Panc1 (cell line): ENCODE data around the gene HLA-E.

Experiments used
- POLR2AphosphoS5 ChIP-seq: IDR thresholded peaks from 2 replicates; pipeline ENCODE4 v1.6.1; 2012; ENCODE audit warnings: mild to moderate bottlenecking, low read depth, low read length, moderate library complexity
- TF ChIP-seq, protein P1 (sequence below): fragments of 450-650 bp; IDR thresholded peaks from 2 replicates; pipeline ENCODE4 v1.5.1; 2017; ENCODE audit warnings: mild to moderate bottlenecking
- TF ChIP-seq, protein P2 (sequence below), 2 experiments: IDR thresholded peaks; 2 replicates each; pipeline ENCODE4 v1.6.1; 2011 to 2012; ENCODE audit warnings: low read depth in 2 of 2, control low read depth in 1 of 2, low read length in 1 of 2, mild to moderate bottlenecking in 1 of 2, moderate library complexity in 1 of 2; ENCODE audit not compliant: insufficient read depth in 1 of 2

DNA sequence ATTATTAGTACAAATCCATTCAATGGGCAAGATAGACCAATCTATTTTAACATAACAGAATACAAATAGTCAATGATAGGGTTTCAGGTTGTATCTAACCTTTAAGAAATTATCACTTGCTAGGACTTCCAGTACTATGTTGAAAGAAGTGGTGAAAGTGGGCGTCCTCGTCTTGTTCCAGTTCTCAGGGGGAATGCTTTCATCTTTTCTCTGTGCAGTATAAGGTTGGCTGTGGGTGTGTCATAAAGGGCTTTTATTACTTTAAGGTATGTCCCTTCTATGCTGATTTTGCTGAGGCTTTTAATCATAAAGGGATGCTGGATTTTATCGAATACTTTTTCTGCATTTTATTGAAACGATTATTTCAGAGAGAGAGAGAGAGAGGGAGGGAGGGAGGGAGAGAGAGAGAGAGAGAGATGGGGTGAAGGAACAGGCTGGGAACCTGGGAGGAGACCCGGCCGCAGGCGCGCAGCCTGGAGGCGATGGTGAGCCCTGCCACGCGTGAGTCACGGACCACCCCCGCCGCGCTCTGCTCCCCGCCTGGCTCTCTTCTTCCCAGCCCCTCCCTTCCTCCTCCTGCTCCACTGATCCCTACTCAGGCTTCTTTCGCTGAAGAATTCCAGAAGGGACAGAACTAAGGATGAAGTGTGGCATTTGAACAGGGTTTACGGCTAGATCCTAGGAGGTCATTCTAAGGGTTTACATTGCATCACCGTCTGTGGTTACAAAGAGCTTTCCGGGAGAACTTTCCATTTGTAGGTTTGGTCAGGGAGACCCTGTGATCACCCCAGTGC is 45.5 kb upstream of the HLA-E start:
- no peak for TF ChIP-seq POLR2AphosphoS5
- TF ChIP-seq, protein P1, sequence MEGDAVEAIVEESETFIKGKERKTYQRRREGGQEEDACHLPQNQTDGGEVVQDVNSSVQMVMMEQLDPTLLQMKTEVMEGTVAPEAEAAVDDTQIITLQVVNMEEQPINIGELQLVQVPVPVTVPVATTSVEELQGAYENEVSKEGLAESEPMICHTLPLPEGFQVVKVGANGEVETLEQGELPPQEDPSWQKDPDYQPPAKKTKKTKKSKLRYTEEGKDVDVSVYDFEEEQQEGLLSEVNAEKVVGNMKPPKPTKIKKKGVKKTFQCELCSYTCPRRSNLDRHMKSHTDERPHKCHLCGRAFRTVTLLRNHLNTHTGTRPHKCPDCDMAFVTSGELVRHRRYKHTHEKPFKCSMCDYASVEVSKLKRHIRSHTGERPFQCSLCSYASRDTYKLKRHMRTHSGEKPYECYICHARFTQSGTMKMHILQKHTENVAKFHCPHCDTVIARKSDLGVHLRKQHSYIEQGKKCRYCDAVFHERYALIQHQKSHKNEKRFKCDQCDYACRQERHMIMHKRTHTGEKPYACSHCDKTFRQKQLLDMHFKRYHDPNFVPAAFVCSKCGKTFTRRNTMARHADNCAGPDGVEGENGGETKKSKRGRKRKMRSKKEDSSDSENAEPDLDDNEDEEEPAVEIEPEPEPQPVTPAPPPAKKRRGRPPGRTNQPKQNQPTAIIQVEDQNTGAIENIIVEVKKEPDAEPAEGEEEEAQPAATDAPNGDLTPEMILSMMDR: no peak
- TF ChIP-seq, protein P2, sequence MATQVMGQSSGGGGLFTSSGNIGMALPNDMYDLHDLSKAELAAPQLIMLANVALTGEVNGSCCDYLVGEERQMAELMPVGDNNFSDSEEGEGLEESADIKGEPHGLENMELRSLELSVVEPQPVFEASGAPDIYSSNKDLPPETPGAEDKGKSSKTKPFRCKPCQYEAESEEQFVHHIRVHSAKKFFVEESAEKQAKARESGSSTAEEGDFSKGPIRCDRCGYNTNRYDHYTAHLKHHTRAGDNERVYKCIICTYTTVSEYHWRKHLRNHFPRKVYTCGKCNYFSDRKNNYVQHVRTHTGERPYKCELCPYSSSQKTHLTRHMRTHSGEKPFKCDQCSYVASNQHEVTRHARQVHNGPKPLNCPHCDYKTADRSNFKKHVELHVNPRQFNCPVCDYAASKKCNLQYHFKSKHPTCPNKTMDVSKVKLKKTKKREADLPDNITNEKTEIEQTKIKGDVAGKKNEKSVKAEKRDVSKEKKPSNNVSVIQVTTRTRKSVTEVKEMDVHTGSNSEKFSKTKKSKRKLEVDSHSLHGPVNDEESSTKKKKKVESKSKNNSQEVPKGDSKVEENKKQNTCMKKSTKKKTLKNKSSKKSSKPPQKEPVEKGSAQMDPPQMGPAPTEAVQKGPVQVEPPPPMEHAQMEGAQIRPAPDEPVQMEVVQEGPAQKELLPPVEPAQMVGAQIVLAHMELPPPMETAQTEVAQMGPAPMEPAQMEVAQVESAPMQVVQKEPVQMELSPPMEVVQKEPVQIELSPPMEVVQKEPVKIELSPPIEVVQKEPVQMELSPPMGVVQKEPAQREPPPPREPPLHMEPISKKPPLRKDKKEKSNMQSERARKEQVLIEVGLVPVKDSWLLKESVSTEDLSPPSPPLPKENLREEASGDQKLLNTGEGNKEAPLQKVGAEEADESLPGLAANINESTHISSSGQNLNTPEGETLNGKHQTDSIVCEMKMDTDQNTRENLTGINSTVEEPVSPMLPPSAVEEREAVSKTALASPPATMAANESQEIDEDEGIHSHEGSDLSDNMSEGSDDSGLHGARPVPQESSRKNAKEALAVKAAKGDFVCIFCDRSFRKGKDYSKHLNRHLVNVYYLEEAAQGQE (IDR thresholded peaks at IDR 0.05; ENCODE audit: insufficient read depth in 1 of 2, low read depth in 2 of 2, low read length in 1 of 2): no peak
